Measurements from ENCODE around the gene MKRN2OS.
A peak's percentile ranks its signal among the peaks of the same experiment; 100 is the strongest.
"Not testable (repeated sequence)": the region's sequence is repeated elsewhere in the genome, so short reads cannot be mapped to it uniquely, and the experiment has no call there.

MKRN2OS gene

GRCh38 chr3:12562451-12562850, 17.2 kb upstream of the MKRN2OS start:
- DNase-seq (ENCODE audit: low read depth in 1 of 2, low spot score in 1 of 2), result no peak

GRCh38 chr3:12561397-12561796, 16.1 kb upstream of the MKRN2OS start:
- DNase-seq (ENCODE audit: low read depth in 1 of 2, low spot score in 1 of 2), result no peak

GRCh38 chr3:12560505-12561190, 15.3 kb upstream of the MKRN2OS start:
- no peak for DNase-seq (ENCODE audit: low read depth in 1 of 2, low spot score in 1 of 2)

GRCh38 chr3:12559520-12559919, 14.2 kb upstream of the MKRN2OS start:
- DNase-seq (ENCODE audit: low read depth in 1 of 2, low spot score in 1 of 2), result no peak

GRCh38 chr3:12558706-12559105, 13.4 kb upstream of the MKRN2OS start:
- DNase-seq (ENCODE audit: low read depth in 1 of 2, low spot score in 1 of 2), result no peak

- DNase-seq (ENCODE audit: low read depth in 1 of 2, low spot score in 1 of 2), result no peak
These were observed 12.3 kb upstream of the MKRN2OS start for GRCh38 chr3:12557473-12558100.

- DNase-seq (ENCODE audit: low read depth in 1 of 2, low spot score in 1 of 2), result peak; percentile 76 to 84
These were observed 11.6 kb upstream of the MKRN2OS start, which contains the start of gene MKRN2 for GRCh38 chr3:12556690-12557472. TSS of gene MKRN2 (plus strand) at chr3:12557087. CDS start at chr3:12557151, 64 bp downstream.

- no peak for DNase-seq (ENCODE audit: low read depth in 1 of 2, low spot score in 1 of 2)
These were observed 11.0 kb upstream of the MKRN2OS start for GRCh38 chr3:12556314-12556689.

- no peak for DNase-seq (ENCODE audit: low read depth in 1 of 2, low spot score in 1 of 2)
These were observed 8.7 kb upstream of the MKRN2OS start for GRCh38 chr3:12553921-12554391.

- no peak for DNase-seq (ENCODE audit: low read depth in 1 of 2, low spot score in 1 of 2)
These were observed 4.9 kb upstream of the MKRN2OS start for GRCh38 chr3:12549971-12550760.

GRCh38 chr3:12544652-12545472, 437 bp downstream of the MKRN2OS start:
- no peak for DNase-seq (ENCODE audit: low read depth in 1 of 2, low spot score in 1 of 2)

GRCh38 chr3:12543497-12543896, 1.8 kb downstream of the MKRN2OS start:
- DNase-seq (ENCODE audit: low read depth in 1 of 2, low spot score in 1 of 2), result not testable (repeated sequence)

GRCh38 chr3:12541625-12542024, 3.7 kb downstream of the MKRN2OS start:
- no peak for DNase-seq (ENCODE audit: low read depth in 1 of 2, low spot score in 1 of 2)

- DNase-seq (ENCODE audit: low read depth in 1 of 2, low spot score in 1 of 2), result no peak
These were observed 8.9 kb downstream of the MKRN2OS start for GRCh38 chr3:12536423-12536822.

GRCh38 chr3:12532182-12532581, 13.1 kb downstream of the MKRN2OS start:
- DNase-seq (ENCODE audit: low read depth in 1 of 2, low spot score in 1 of 2), result no peak

GRCh38 chr3:12527757-12528143, 17.5 kb downstream of the MKRN2OS start:
- no peak for DNase-seq (ENCODE audit: low read depth in 1 of 2, low spot score in 1 of 2)

- no peak for DNase-seq (ENCODE audit: low read depth in 1 of 2, low spot score in 1 of 2)
These were observed 22.6 kb downstream of the MKRN2OS start for GRCh38 chr3:12522721-12523120.

- no peak for DNase-seq (ENCODE audit: low read depth in 1 of 2, low spot score in 1 of 2)
These were observed 24.3 kb downstream of the MKRN2OS start for GRCh38 chr3:12521010-12521409.

GRCh38 chr3:12518261-12519028, 26.9 kb downstream of the MKRN2OS start:
- no peak for DNase-seq (ENCODE audit: low read depth in 1 of 2, low spot score in 1 of 2)

GRCh38 chr3:12516873-12517272, 28.4 kb downstream of the MKRN2OS start:
- DNase-seq (ENCODE audit: low read depth in 1 of 2, low spot score in 1 of 2), result no peak

All from stimulated activated CD4-positive, alpha-beta T cell treated with anti-CD3 and anti-CD28 coated beads, Interleukin-15, amount 100 ng/mL, for 1 hour (primary cell).